AG09319 (cell line): ENCODE results near the gene BCAP31.

Source experiments
- DNase-seq: peaks from one replicate; pipeline ENCODE4 v3.0.0-alpha.2; 2010; ENCODE audit warnings: low read depth; ENCODE audit errors: extremely low read depth
- CTCF ChIP-seq: IDR thresholded peaks from 2 replicates; pipeline ENCODE4 v1.5.1; 2011; ENCODE audit warnings: low read depth, mild to moderate bottlenecking, inconsistent platforms, low read length, moderate library complexity

BCAP31 gene

GRCh38 chrX:153765138-153766079 is 41.2 kb upstream of the BCAP31 start:
- no peak for TF ChIP-seq CTCF
- no peak for DNase-seq

GRCh38 chrX:153764786-153765137 is 40.6 kb upstream of the BCAP31 start:
- TF ChIP-seq CTCF, result no peak
- no peak for DNase-seq

- peak; percentile 79 for TF ChIP-seq CTCF
- DNase-seq, result peak; percentile 30
Measured at GRCh38 chrX:153763989-153764755, 40.0 kb upstream of the BCAP31 start, which contains the start of gene PLXNB3. PLXNB3 (plus strand) TSS chrX:153764249; CDS start chrX:153765536, 1,287 bp downstream.

GRCh38 chrX:153763298-153763932 is 39.2 kb upstream of the BCAP31 start:
- no peak for DNase-seq

GRCh38 chrX:153762626-153763173 is 38.5 kb upstream of the BCAP31 start:
- TF ChIP-seq CTCF, result no peak
- no peak for DNase-seq

More at GRCh38 chrX:153763298-153763932, 39.2 kb upstream of the BCAP31 start:
- no peak for TF ChIP-seq CTCF

GRCh38 chrX:153761863-153762262 is 37.7 kb upstream of the BCAP31 start:
- no peak for TF ChIP-seq CTCF
- no peak for DNase-seq
